HAP-1 (cell line): ENCODE measurements around the gene NPY4R.
"Not testable (repeated sequence)": the region's sequence is repeated elsewhere in the genome, so short reads cannot be mapped to it uniquely, and the experiment has no call there.

ENCODE experiments used
- DNase-seq, 2 experiments: peaks; one replicate each; pipeline ENCODE4 v3.0.0-alpha.2; 2016 to 2020; ENCODE audit warnings: low spot score in 2 of 2
- H3K27me3 ChIP-seq: fragments of 250-450 bp; sonication (Bioruptor Pico); 2 replicates; pipeline ENCODE4 v1.5.1; 2020; ENCODE audit warnings: low read depth, mild to moderate bottlenecking, moderate library complexity
- H3K36me3 ChIP-seq: fragments of 250-450 bp; sonication (Bioruptor Pico); replicated peaks from 2 replicates; pipeline ENCODE4 v1.5.1; 2020; ENCODE audit warnings: mild to moderate bottlenecking
- H3K4me1 ChIP-seq: fragments of 250-450 bp; sonication (Bioruptor Pico); 2 replicates; pipeline ENCODE4 v1.5.1; 2020; ENCODE audit warnings: mild to moderate bottlenecking
- H3K4me3 ChIP-seq: fragments of 250-450 bp; sonication (Bioruptor Pico); 2 replicates; pipeline ENCODE4 v1.5.1; 2020; ENCODE audit warnings: mild to moderate bottlenecking, moderate library complexity
- H3K9me3 ChIP-seq: fragments of 250-450 bp; sonication (Bioruptor Pico); 2 replicates; pipeline ENCODE4 v1.5.1; 2020; ENCODE audit warnings: mild to moderate bottlenecking, moderate library complexity
- in situ Hi-C: fragments of 300-500 bp; cut with MboI; formaldehyde crosslinking; loops from 3 replicates; pipeline ENCODE4 v1.14.3; 2020; ENCODE audit warnings: low sequenced_read_pairs, inconsistent platforms, mixed read lengths

The NPY4R gene

GRCh38 chr10:46465765-46466164 is at the start of gene NPY4R:
NPY4R (minus strand) TSS chr10:46465958; CDS start chr10:46462635, 3,323 bp downstream.
- in situ Hi-C loops, H3K36me3 ChIP-seq, DNase-seq, H3K4me1 ChIP-seq, H3K27me3 ChIP-seq, H3K9me3 ChIP-seq, H3K4me3 ChIP-seq: not testable (repeated sequence)

- in situ Hi-C loops, result no loop called here
- Histone ChIP-seq H3K27me3 (no peaks in the 10 kb centered on the region), H3K4me3 (no peak overlapping the region), H3K9me3 (no peaks in the 10 kb centered on the region), H3K4me1 (no peaks in the 10 kb centered on the region), H3K36me3 (no peaks in the 10 kb centered on the region)
- no peak for DNase-seq
Observed at GRCh38 chr10:46515366-46515765, 49.6 kb upstream of the NPY4R start.

- no peaks in the 10 kb centered on the region for H3K27me3 ChIP-seq
- no peak for DNase-seq
- no peak overlapping the region for H3K4me3 ChIP-seq
- H3K9me3 ChIP-seq, result no peaks in the 10 kb centered on the region
- H3K4me1 ChIP-seq, result no peaks in the 10 kb centered on the region
- in situ Hi-C loops, result no loop called here
- H3K36me3 ChIP-seq, result no peaks in the 10 kb centered on the region
Observed at GRCh38 chr10:46514899-46515298, 49.1 kb upstream of the NPY4R start.

DNA sequence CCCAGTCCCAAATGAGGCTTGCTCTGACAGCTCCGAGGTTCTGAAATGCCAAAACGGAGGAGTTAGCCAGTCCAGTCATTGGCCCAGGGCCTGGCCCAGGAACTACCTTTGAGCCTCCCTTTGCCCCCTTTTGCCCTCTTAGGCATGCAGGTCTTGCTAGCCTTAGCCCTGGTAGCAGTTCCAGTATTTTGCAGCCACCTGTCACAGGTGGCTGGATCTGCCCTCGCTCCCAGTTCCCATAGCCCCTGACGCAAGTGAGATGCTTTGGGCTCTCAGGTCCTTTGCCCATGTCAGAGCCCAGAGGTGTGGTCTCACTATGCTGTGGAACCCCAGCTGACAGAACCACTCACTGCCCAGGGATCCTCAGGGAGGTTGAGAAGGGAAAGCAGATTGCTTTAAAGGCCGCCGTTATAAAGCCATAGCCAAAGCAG is 48.7 kb upstream of the NPY4R start:
- Histone ChIP-seq H3K9me3 (no peaks in the 10 kb centered on the region), H3K4me3 (no peak overlapping the region), H3K4me1 (no peaks in the 10 kb centered on the region), H3K36me3 (no peaks in the 10 kb centered on the region), H3K27me3 (no peaks in the 10 kb centered on the region)
- in situ Hi-C loops, result no loop called here
- no peak for DNase-seq

DNA sequence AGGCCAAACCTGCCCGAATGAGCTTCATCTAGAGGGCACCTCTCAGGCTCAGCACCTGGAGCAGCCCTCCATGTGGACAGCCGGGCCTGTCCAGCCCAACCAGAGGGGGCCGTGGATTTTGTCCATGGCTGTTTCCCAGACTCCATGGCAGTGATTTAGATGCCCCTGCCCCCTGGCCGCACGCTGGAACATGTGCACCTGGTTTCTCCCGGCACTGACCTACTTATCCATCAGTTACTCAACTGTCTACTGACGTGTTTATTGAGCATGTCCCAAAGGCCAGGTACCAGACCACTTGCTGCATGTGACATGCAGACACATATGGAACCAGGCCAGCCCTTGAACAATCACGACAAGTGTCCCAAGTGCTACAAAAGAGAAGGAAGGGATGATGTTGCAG is 47.6 kb upstream of the NPY4R start:
- in situ Hi-C loops, result not testable (repeated sequence)

DNA sequence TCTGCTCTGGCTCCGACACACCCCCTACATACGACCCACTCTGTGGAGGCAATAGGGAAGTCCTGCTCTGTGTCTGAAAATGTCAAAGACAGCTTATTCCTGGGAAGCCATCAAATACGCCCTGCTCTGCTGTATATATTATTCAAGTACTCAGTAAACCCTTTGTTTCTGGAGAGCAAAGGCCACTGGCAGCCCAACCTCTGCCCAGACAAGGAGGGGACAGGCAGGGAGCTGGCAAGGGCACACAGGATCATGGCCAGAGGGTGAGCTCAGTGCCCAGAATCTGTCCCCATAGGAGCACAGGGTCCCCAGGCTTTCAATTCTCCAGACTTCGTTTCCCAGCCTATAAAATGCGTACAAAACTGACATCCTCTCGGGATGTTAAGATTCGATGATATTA is 47.0 kb upstream of the NPY4R start:
- in situ Hi-C loops, H3K27me3 ChIP-seq, H3K36me3 ChIP-seq, H3K4me1 ChIP-seq, DNase-seq, H3K9me3 ChIP-seq, H3K4me3 ChIP-seq: not testable (repeated sequence)

More for the DNA sequence above, 47.6 kb upstream of the NPY4R start:
- not testable (repeated sequence) for H3K4me1 ChIP-seq, H3K4me3 ChIP-seq, H3K27me3 ChIP-seq, H3K9me3 ChIP-seq, DNase-seq, H3K36me3 ChIP-seq

DNA sequence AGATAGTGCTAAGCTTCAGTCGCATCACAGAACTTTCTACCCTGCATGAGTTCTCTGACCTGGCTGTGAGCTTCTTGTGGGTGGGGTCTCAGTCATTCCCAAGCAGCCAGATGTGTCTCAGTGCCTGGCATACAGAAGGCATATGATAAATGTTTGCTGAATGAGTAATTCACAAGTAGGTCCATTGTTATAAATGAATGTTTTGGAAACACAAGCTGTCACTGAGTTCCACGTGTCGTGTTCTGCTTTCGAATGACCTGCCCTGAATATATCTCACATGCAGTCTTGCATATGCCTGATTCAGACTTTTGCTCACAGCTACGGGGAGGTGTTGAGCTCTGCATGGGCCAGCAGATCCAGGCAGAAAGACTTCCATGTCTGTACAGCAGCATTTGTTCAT is 46.2 kb upstream of the NPY4R start:
- H3K27me3 ChIP-seq, H3K9me3 ChIP-seq, H3K36me3 ChIP-seq, H3K4me1 ChIP-seq, DNase-seq, in situ Hi-C loops, H3K4me3 ChIP-seq: not testable (repeated sequence)

DNA sequence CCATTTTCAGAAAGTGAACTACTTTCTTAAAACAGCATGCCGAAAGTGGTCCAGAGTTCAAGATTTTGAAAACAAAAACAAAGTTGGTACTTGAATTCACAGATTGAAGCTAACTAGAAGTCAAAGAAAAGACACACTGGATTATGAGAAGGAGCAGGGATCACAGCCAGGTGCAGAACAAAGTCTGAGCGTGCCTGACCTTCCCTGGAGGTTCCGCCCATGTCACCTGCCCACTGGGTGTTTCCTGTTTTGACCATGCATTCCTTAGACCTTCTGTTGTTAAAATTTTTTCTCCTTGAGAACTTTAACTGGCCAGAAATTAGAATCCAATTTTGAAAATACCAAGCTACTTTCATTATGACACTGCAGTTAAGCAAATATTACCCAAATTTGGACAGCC is 34.2 kb upstream of the NPY4R start:
- DNase-seq, H3K9me3 ChIP-seq, H3K27me3 ChIP-seq, H3K4me1 ChIP-seq, H3K36me3 ChIP-seq, H3K4me3 ChIP-seq, in situ Hi-C loops: not testable (repeated sequence)

- H3K4me1 ChIP-seq, in situ Hi-C loops, DNase-seq, H3K36me3 ChIP-seq, H3K4me3 ChIP-seq, H3K9me3 ChIP-seq, H3K27me3 ChIP-seq: not testable (repeated sequence)
Observed at GRCh38 chr10:46498985-46499703, 33.4 kb upstream of the NPY4R start.

DNA sequence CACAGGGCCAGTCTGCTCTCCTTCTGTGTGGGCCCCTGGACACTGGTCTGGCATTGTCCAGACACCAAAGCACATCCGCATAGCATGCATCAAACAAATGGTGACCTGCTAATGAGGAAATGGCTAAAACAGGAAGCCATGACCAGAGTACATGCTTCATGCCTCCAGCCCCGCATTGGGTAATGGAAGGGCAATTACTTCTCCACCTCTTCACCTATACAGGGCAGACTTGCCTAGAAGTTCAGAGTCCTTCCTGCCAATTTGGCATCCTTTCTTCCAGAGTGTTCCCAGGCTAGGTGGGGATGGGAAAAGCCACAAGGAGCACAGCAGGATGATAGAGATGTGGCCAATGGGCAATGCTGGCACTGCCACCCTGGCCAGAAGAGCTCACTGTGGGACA is 32.1 kb upstream of the NPY4R start:
- H3K9me3 ChIP-seq, H3K4me1 ChIP-seq, DNase-seq, in situ Hi-C loops, H3K36me3 ChIP-seq, H3K4me3 ChIP-seq, H3K27me3 ChIP-seq: not testable (repeated sequence)

GRCh38 chr10:46497401-46497800 is 31.6 kb upstream of the NPY4R start:
- H3K4me3 ChIP-seq, H3K4me1 ChIP-seq, H3K27me3 ChIP-seq, DNase-seq, in situ Hi-C loops, H3K36me3 ChIP-seq, H3K9me3 ChIP-seq: not testable (repeated sequence)

DNA sequence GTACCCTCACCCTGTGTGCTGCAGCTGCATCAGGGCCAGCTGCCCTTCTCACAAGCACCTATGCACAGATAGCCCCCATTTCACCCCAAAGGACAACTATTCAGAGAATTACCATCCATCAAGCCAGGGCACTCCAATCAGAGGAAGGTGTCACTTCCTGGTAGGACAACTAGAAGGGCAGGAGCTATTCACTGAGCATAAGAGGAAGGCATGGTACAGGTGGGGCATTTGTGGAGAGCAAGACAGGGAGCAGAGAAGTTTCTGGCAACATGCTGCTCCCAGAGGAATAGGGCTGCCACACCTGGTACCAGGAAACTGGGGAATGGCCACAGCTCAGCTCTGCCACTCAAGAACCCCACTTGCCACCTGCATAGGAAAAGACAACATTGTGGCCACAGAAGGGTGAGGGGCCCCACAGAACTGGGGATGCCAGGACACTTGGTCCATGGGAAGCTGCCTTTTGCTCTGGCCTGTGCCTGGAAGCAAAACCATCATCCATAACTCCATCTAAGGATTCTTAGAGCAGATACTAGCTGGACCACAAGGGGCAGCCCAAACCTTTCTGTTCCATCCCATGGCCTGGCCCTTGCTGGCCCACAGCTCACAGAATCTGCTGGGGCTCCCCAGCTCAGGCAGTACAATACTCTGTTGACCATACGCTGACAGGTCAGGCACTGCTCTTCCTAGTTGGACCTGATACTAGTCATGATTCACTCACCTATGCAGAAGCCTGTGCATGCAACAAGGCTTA is 25.8 kb upstream of the NPY4R start:
- in situ Hi-C loops, H3K4me3 ChIP-seq, H3K4me1 ChIP-seq: not testable (repeated sequence)

GRCh38 chr10:46490285-46490684 is 24.5 kb upstream of the NPY4R start:
- H3K9me3 ChIP-seq, DNase-seq, H3K27me3 ChIP-seq, H3K4me1 ChIP-seq, H3K36me3 ChIP-seq, in situ Hi-C loops, H3K4me3 ChIP-seq: not testable (repeated sequence)

More for the DNA sequence above, 25.8 kb upstream of the NPY4R start:
- not testable (repeated sequence) for H3K9me3 ChIP-seq, H3K27me3 ChIP-seq, DNase-seq, H3K36me3 ChIP-seq

GRCh38 chr10:46486459-46486858 is 20.7 kb upstream of the NPY4R start:
- H3K36me3 ChIP-seq, DNase-seq, in situ Hi-C loops: not testable (repeated sequence)

More at GRCh38 chr10:46486459-46486858, 20.7 kb upstream of the NPY4R start:
- not testable (repeated sequence) for H3K9me3 ChIP-seq, H3K4me1 ChIP-seq, H3K4me3 ChIP-seq, H3K27me3 ChIP-seq
